Right hindlimb (tissue), 1 donor: ENCODE data around the gene UVRAG.
A peak's percentile ranks its signal among the peaks of the same experiment; 100 is the strongest.

Experiments
- DNase-seq: peaks from one replicate; pipeline ENCODE4 v3.0.0-alpha.2; 2018

Gene UVRAG

DNA sequence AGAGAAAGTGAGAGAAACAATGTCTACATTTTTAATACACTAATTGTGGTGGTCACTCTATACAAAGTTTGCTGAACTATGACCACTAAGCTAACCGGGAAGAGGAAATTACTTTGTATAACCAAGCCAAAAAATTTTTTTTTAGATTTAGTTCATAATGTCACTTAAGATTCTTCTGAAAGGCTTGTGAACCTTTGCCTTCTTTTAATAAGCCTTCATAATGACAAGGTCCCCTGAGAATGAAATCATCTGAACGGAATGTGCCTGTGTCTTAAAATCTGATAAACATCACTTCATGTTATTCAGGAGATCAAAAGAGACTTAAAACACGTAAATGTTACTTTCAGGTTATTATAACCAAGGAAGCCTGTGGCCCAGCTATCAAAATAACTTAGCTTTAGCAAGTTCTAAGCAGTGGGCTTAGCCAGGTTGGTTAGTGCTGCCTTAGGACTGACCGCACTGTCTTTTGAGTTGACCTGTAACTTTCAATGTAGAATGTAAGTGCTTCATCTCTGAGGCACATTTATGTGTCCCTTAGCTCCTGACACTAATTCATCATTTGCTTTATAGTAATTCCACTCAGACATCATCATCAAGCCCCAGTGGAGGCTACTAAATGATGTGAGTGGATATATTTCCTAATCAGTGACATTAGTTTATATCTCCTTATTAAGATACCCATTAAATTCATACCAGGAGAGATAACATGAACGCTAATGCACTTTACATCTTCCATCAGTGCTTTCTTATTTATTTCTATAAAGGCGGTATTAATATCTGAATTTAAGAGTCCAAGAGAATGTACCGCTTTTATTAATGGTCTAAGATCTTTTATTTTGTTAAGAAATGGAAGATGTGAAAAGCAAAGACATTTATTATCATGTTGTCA lies 268.8 kb downstream of the UVRAG start:
- no peak for DNase-seq

DNA sequence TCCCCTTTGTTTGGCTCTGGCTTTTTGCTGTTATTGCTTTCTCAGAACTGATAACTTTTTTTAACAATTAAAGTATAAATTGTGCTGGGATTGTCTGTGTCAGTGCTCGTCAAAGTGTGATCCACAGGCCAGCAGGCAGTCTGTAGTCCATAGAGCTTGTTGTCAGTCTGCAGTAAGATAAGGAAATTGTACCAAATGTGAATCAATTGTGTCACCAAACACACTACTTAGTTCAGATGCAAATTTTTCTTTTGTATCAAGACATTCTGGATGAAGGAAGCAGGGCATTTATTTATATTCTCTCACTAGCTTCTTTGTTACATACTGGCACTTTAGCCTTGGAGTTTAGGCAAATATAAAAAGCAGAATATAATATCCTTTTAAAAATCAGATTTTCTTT lies 270.3 kb downstream of the UVRAG start:
- no peak for DNase-seq

DNA sequence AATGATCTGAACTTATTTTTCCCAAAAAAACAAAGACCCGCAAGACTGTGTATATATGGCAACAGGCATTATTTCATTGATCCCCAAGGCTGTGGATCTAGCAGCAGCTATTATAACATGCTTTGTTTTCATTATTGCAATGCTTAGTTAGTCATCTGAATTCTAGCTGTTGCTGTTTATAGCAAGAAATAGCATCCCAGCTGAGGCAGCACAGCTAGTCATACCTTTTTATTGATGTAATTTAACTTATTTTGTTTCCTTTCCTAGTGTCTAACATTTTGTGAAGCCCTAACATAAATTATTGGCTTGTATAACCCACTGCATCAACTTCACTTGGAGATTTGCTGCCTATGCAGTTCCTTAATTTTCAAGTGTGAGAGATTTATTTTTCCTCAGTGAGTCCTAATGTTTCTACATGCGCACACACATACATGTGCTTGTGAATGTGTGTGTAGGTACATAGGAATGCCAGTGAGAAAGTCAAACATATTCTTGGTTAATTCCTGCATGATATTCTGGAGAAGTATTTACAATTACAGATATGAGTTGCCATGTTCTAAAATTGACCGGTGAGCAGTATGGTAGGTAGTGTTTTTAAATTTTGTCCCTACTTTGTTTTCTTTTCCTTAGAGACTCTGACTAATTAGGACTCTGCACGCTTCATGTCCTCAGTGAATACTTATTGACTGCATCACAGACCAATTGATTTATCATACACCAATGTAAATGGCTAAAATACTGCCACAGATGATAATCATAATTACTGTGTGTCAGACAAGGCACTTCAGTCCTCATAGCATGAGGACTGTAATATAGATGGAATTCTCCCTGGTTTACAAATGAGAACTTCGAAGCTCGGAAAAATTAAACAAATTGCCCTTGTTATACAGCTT lies 272.0 kb downstream of the UVRAG start:
- no peak for DNase-seq

DNA sequence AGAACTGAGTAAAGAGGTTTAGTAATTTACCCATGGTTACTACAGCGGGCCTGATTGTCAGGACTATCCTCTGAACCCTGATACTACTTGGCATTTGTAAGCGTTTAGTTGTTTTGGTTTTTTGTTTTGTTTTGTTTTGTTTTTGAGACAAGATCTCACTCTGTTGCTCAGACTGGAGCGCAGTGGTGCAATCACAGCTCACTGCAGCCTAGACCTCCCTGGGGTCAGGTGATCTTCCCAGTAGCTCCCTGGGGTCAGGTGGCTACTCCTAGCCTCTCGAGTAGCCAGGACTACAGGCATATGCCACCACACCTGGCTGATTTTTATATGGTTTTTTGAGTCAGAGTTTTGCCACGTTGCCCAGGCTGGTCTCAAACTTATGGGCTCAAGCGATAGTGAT lies 272.7 kb downstream of the UVRAG start:
- DNase-seq = no peak

DNA sequence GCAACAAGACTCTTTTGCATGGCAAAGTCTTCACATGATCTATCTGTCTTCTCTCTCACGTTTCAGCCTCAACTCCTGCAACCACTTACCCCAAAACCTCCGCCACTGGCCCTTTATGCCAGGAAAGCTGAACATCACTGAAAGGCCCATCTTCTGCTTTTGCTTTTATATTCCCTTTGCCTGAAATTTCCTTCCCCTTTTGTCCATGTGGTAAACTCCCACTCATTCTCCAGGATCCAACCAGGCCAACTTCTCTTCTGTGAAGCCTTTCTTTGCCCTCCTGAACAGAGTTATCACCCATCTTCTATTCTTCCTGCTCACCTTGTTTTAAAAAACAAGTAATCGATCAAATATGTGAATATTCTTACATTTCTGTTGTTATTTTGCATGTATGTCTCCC lies 273.5 kb downstream of the UVRAG start:
- DNase-seq = no peak

DNA sequence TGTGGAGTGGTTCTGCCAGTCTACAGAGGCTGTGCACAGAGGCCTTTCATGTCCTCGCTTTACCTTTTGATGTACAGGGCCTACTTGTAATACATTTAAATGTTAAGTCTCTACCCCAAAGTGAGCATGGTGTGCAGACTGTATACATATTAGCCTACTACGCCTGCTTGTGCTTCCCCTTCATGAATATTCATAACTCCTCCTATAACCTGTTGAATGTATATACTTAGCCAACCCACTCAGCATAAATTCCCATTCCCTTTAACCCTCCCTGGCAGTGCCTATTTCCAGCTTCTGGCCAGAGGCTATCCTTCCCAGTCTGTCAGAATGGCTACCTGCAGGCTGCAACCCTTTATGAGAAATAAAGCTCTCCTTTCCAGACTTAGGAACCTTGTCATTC lies 275.2 kb downstream of the UVRAG start:
- DNase-seq = no peak

DNA sequence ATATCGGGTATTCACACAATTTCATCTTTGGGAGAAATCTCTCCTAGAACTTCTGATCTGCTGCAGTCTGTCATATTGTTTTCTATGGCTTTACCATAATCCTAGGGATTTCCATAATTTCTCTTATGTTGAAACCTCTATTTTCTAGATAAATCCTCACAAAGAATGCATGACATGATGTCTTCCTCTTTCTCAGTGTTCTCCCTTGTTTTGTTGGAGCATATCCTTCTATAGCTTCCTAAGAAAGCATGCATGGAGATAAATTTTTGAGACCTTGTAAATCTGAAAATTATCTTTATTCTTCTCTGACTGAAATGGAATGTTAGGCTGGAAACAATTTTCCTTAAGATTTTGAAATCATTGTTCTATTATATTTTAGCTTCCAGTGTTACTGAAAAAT lies 275.8 kb downstream of the UVRAG start:
- no peak for DNase-seq

DNA sequence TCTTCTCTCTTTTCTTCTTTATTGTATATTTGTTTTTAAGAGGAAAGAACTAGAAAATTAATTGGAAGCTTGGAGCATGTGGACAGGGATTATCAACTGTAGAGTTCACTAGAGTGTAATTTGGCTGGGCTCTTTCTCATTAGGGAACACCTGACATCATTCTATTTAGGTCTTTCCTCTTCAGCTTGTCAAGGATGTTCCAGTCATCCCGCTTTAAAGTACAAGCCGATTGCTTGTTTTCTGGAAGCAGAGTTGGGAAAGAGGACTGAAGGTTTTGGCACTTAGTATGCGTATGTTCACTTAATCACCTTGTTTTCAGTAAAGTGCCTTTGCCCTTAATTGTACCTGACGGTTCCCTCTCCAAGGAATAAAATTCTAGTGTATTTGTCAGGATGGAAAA lies 279.7 kb downstream of the UVRAG start:
- DNase-seq = no peak

DNA sequence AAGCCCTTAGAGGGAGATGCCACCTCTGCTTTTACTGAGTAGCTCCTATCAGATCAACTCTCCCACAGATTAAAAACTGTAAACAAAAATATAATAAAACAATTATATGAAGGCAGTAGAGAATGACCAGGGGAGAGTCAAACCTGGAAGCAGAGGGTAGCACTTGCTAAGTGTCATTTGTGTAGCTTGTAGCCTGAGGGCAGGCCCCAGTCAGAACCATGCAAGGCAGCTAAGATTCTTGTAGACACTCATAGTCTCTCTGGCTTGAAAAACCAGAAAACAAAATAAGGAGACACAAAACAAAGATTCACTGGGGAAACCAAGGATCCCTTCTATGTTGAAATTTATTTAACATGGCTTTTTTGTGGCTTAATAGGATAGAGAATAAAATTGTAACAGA lies 280.9 kb downstream of the UVRAG start:
- DNase-seq = no peak

DNA sequence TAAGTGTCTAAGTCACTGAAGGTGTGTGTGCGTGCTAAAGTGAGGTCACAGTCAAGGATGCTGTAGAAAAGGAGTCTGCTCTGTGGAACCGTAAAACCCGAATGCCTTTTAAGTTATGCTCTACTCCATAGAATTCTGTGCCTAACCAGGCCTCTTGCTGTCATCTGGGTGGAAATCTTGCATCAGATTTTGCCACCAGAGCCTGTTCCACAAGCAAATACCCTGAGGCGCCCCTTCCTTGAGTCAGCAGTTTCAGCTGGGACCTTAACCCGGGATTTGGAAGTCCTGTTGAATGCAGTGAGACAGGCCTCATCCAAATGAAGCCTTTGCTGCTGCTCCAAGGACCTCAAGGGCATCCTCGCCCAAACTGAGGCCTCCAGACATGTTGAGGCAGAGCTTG lies 281.5 kb downstream of the UVRAG start:
- no peak for DNase-seq

DNA sequence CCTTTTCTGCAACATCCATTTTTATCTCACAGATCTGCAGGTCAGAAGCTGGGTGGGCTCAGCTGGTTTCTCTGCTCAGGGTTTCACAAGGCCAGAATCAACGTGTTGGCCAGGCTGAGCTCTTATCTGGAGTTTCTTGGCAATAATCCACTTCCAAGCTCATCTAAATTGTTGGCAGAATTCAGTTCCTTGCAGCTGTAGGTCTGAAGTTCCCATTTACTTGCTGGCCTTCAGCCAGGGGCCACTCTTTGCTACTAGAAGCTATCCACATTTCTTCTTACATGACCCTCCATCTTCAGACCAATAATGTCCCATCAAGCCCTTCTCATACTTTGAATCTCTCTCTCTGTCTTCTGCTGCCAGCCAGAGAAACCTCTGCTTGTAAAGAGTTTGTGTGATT lies 287.8 kb downstream of the UVRAG start:
- DNase-seq = no peak

DNA sequence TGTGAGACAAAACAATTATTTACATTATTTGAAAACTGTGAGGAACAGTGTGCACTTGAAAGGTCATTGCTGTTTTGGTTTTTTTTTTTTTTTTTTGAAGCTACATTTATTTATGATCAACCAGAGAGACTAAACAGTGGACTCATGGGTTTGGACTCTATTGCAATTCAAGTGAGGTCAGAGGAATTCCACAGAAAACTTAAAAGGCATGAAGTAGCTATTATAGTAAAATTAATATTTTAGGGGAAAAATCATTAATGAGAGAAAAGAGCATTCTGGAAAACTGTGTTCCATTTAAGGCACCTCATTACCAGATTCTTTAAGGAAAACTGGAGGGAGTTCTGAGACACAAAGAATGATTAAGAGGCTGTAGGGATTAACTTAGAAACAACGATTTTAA lies 288.4 kb downstream of the UVRAG start:
- no peak for DNase-seq

DNA sequence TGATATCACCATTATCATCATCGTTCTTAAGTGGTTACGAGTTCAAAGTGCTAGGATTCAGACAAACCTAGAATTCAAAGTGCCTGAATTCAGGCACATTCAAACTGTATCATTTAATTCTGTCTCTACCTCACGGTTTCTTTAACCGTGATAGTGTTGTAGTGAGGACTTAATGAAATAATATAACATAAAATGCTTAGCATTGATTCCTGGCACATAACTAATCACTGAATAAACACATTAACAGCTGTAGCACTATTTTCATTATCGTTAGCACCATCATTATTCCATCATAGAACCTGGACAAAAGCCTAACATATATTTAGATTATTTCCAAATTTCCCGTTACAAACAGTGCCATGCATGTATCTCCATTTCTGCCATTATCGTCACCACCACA lies 289.3 kb downstream of the UVRAG start:
- DNase-seq = no peak

DNA sequence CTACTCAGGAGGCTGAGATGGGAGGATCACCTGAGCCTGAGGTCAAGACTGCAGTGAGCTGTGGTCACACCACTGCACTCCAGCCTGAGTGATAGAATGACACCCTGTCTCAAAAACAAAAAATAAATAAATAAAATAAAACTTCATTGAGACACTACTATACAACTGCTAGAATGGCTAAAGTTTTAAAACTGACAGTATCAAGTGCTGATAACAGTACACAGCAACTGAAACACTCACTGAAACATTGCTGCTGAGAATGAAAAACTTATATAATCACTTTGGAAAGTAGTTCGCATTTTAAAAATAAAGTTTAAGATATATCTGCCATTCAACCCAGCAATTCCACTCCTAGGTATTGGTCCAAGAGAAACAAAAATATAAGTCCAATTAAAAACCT lies 290.6 kb downstream of the UVRAG start:
- no peak for DNase-seq

DNA sequence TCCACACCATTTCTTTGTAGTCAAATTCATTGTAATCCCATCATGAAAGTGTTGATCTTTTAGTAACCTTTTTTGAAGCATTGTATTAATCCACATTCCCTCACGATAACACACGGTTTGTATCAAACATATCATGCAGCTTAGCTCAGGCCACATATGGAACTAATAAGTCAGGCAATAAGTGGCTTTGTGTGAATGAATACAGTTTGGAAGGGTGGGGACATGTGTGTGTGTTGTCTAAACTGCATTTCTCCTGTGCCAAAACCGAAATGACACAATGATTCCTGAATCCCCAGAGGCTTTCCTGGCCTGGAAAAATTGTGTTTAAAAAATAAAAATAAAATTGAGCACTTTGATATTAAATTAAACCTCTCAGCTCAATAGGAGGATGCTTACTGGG lies 293.0 kb downstream of the UVRAG start:
- no peak for DNase-seq

DNA sequence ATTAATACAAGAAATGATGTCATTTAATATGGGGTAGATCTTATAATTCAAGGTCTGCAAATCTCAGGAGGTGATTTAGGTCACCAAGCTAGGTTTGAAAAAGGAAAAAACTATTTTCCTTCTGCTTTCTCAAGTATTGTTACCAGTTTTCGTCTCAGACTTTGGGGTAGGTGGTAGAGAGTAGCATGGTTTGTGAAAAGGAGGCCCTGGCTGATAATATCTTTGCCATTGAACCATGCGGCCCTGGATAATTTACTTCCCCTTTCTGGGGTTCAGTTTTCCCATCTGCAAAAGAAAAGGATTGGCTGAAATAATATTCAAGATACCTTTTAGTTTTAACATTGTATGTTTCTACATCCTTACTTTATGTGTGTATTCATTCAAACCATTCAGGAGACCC lies 299.2 kb downstream of the UVRAG start:
- DNase-seq = no peak

DNA sequence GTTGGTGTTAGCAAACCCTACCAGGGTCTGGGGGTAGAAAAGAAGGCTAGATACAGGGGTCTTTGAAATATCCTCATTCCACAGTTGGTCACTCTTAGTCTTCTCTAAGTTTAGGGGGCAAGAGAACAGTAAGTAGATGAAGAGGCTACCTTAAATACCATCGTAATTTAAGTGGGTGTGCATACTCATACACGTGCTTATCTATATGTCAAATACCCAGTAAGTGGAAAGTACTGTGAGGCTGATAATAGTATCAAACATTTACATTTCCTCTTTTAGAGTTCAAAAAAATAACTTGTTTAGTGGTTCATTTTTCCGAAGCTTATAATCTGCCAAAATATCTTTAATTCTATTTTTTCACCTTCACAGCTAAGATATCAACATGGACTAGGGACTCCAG lies 300.5 kb downstream of the UVRAG start:
- DNase-seq = no peak

DNA sequence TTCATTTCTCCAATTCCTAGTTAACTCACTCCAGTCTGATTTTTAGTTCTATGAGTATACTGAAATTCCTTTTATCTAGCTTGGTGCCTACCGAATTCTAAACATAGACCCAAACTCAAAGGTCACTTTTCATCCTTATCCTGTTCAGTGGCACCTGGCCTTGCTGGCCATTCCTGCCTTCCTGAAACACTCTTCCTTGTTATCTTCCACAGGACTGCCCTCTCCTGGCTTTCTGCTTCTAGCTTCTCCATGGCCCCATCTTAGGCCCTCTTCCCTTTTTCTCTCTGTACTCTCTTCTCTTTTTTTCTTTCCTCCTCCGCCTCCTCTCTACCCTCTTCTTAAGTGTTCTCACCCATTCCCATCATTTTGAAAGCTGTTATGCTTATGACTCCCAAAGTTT lies 304.0 kb downstream of the UVRAG start:
- no peak for DNase-seq

DNA sequence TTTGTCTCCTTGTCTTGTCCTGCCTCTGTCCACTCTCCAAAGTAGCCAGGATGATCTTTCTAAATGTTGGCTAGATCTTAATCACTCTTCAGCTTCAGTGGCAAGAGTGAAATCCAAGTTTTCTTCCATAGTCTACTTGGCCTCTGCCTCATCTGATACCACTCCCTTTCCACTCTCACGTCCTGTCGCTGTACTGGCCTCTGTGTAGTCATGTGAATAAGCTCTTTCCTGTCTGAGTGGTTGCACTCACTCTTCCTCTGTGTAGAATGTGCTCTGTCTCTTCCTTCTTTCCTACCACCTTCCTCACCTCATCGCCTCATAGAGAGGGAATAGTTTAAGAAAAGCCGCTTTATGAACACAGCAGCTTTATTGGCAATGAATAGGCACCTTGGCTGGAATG lies 304.8 kb downstream of the UVRAG start:
- no peak for DNase-seq

DNA sequence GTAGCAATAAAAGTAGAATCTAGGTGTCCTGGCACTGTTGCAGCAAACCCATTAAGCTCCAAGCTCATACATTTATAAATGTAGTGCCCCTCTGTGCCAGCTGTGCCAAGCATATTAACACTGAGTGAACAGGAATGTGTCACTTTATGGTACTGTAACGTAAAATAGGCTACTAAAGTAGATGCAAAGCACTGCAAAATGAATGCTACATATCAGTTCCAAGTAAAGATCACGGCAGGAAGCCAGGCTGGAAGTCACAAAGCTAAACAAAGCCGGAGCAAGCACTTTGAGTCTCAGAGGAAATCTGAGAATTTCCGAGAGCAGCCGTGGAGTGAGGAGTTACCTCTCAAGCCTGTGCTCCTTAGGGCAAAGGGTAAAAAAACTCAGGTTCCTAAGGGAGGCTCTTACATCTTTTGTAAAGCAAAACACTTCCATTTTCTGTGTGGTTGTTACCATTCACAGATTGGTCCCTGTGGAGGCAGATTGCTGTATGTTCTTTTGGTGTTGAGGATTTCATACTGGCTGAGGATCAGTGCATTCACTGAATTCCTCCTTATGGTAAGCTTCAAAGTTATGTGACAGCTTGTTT lies 305.6 kb downstream of the UVRAG start:
- DNase-seq = peak; percentile 43

DNA sequence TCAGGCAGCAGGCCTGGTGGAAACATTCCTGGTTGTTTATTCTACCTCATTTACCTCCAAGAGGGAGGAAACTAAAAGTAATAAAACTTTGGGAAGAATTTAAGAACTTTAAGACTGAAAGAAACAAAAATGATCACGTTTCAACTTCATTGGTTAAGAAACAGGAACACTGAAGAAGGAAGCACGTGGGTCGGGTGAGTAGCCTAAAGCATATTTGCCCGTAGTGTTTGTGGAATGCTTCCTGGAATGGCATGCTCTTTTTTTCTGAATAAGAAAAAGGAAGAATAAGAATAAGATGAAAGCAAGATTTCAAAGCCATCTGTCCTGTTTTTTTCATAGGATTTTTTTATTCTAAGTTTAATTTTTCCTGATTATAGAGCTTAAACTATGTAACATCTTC lies 308.2 kb downstream of the UVRAG start:
- no peak for DNase-seq

DNA sequence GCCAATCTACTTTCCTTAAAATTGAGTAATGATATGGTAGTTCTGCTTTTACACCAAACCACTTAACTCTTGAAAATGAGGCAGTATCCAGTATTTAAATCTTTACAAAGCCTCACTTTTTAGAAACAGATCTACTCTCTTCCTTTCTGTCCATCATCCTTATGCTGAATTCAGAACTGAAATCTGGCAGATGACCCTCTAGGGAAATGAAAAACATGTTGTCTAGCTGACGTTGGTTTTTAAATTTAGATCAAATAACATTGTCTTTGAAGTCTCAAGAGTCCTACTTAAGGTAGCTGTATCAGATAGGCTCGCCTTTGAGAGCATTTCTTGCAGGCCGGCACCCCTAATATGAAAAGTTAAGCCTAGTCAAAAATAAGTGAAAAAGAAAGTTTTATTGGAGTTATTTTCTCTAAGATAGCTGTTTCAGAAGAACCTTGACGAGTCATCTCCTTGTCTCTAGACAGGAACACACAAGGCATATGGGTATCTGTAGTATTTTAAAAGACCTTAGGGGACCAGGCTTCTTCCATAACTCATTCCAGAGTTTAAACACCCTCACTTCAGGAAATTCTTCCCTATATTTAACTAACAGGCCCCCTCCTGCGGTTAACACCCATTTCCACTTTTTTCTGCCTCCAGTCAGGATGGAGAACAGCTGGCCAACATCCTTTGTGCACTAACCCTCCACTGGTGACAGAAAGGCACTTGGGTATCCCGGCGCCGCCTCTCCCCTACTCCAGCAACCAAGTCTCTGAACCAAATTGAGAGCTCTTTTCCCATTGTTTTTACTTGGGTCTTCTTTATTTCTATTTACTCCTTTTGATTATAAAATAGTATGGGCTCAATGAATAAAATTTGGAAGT lies 310.1 kb downstream of the UVRAG start:
- no peak for DNase-seq

DNA sequence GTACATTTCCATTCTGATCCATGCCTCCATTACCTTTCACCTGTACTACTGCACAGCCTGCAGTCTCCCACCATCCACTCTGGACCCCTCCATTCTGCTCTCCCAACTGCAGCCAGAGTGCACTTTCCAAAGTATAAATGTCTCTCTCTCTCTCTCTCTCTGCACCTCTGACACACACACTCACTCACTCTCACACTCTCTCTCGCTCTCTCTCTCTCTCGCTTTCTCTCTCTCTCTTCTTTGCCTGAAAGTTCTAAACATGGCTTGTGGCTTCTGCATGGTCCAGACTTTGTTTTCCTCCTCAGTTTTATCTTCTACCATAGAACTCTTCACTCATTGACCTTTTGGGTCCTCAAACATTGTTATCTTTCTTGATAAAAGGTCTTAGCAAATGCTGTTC lies 314.7 kb downstream of the UVRAG start:
- DNase-seq = no peak
